ENCODE measurements around the gene HAND1. TPM values are rescaled to one million over a fixed set of nuclear protein-coding genes. Genes with fewer than 3 reads are reported as not detected.

HAND1 gene
- total RNA-seq, 6 donors from 2014 or later: 1.7 TPM; not detected in 5

DNA sequence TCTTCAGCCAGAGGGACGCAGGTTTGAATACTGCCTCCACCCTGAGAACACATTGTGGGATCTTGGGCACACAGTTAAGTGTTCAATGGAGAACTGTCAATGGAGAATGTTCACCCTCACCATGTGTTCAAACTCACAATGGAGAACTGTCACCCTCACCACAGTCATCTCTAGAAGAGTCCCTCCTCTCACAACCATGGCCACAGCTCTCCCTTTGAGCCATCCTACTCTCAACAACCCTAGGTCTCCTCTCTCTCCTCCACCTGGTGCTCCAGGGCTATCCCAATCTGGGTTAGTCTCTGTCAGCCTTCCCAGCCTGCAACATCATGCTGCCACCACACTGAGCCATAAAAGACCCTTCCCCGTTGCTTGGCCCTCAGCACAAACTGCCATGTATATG is 36.3 kb upstream of the HAND1 start:
- Histone ChIP-seq H3K9me3 (no peaks in the 10 kb centered on the region), H3K36me3 (no peaks in the 10 kb centered on the region), H3K27ac (no peak overlapping the region), H3K27me3 (no peaks in the 10 kb centered on the region), H3K4me3 (no peak overlapping the region), H3K4me1 (no peaks in the 10 kb centered on the region)
- 80 to 100% methylated on average over 1 to 2 of the region's 2 CpGs for WGBS, 2 donors
- TF ChIP-seq CTCF (IDR thresholded peaks at IDR 0.05) (no peak), POLR2AphosphoS5 (IDR thresholded peaks at IDR 0.05) (no peak), POLR2A (IDR thresholded peaks at IDR 0.05) (no peak), EP300 (IDR thresholded peaks at IDR 0.05) (no peak)
- no peak for ATAC-seq (ENCODE audit: low FRiP score in 2 of 2)
- DNase-seq: no peak

DNA sequence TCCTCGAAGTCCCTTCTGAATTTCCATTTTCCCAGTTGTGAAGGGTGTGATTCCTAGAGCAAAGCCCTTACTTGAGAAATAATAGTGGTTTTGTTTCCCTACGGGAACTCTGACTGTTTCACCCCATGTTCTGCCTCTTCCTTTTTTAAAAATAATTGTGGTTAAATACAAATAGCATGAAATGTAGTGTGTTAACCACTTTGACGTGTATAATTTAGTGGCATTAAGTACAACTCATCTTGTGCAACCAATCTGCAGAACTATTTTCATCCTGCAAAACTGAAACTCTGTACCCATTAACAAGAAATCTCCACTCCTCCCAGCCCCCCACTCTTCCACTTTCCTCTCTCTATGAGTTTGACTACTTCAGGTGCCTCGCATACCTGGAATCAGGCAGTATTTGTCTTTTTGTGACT is 35.6 kb upstream of the HAND1 start:
- 39 to 45% methylated on average over 4 of the region's 4 CpGs for WGBS, 2 donors
- no peak for DNase-seq
- TF ChIP-seq POLR2A (IDR thresholded peaks at IDR 0.05) (no peak), CTCF (IDR thresholded peaks at IDR 0.05) (no peak), EP300 (IDR thresholded peaks at IDR 0.05) (no peak), POLR2AphosphoS5 (IDR thresholded peaks at IDR 0.05) (no peak)

GRCh38 chr5:154511984-154512383 is 34.0 kb upstream of the HAND1 start:
- DNase-seq (no peak), ATAC-seq (ENCODE audit: low FRiP score in 2 of 2) (no peak)
- Histone ChIP-seq H3K4me3 (no peak overlapping the region), H3K27ac (no peak overlapping the region), H3K9me3 (no peaks in the 10 kb centered on the region), H3K27me3 (no peaks in the 10 kb centered on the region), H3K36me3 (no peaks in the 10 kb centered on the region), H3K4me1 (no peaks in the 10 kb centered on the region)
- WGBS, 2 donors: 75 to 80% methylated on average over 2 of the region's 2 CpGs
- TF ChIP-seq EP300 (IDR thresholded peaks at IDR 0.05) (no peak), CTCF (IDR thresholded peaks at IDR 0.05) (no peak), POLR2AphosphoS5 (IDR thresholded peaks at IDR 0.05) (no peak), POLR2A (IDR thresholded peaks at IDR 0.05) (no peak)

More for the DNA sequence above, 35.6 kb upstream of the HAND1 start:
- H3K4me1 ChIP-seq: no peaks in the 10 kb centered on the region
- H3K9me3 ChIP-seq: no peaks in the 10 kb centered on the region
- no peaks in the 10 kb centered on the region for H3K36me3 ChIP-seq
- no peaks in the 10 kb centered on the region for H3K27me3 ChIP-seq
- H3K27ac ChIP-seq: no peak overlapping the region
- H3K4me3 ChIP-seq: no peak overlapping the region
- no peak for ATAC-seq (ENCODE audit: low FRiP score in 2 of 2)

- DNase-seq: no peak
- Histone ChIP-seq H3K36me3 (no peaks in the 10 kb centered on the region), H3K4me3 (no peak overlapping the region), H3K27ac (no peak overlapping the region), H3K27me3 (no peaks in the 10 kb centered on the region), H3K4me1 (no peaks in the 10 kb centered on the region), H3K9me3 (no peaks in the 10 kb centered on the region)
- 65 to 72% methylated on average over 5 of the region's 5 CpGs for WGBS, 2 donors
- ATAC-seq (ENCODE audit: low FRiP score in 2 of 2): no peak
- TF ChIP-seq POLR2AphosphoS5 (IDR thresholded peaks at IDR 0.05) (no peak), CTCF (IDR thresholded peaks at IDR 0.05) (no peak), EP300 (IDR thresholded peaks at IDR 0.05) (no peak), POLR2A (IDR thresholded peaks at IDR 0.05) (no peak)
Observed at GRCh38 chr5:154509784-154510555, 31.9 kb upstream of the HAND1 start.

- Histone ChIP-seq H3K4me1 (no peaks in the 10 kb centered on the region), H3K4me3 (no peak overlapping the region), H3K9me3 (no peaks in the 10 kb centered on the region), H3K27ac (no peak overlapping the region), H3K36me3 (no peaks in the 10 kb centered on the region), H3K27me3 (no peaks in the 10 kb centered on the region)
- no peak for TF ChIP-seq POLR2AphosphoS5 (IDR thresholded peaks at IDR 0.05)
- no peak for TF ChIP-seq POLR2A (IDR thresholded peaks at IDR 0.05)
- TF ChIP-seq EP300 (IDR thresholded peaks at IDR 0.05): no peak
- no peak for TF ChIP-seq CTCF (IDR thresholded peaks at IDR 0.05)
- whole genome bisulfite sequencing, 2 donors: 84 to 90% methylated on average over 2 of the region's 2 CpGs
- DNase-seq (no peak), ATAC-seq (ENCODE audit: low FRiP score in 2 of 2) (no peak)
Observed at GRCh38 chr5:154508114-154508513, 30.1 kb upstream of the HAND1 start.
